Dermis microvascular lymphatic vessel endothelial cell (primary cell): Measurements from ENCODE around the gene MAPK8. TPM values are rescaled to one million over a fixed set of nuclear protein-coding genes. Genes with fewer than 3 reads are reported as not detected.
A peak's percentile ranks its signal among the peaks of the same experiment; 100 is the strongest.

Experiments
- DNase-seq, 2 donors: peaks; one replicate each; pipeline versions ENCODE4 v3.0.0 to v3.0.0-alpha.2; 2010; ENCODE audit warnings: low read depth in 2 of 2
- total RNA-seq: library from RNA; depleted of rRNA; stranded (reverse); fragments of >200 nt; gene quantifications from 2 replicates; pipeline ENCODE4 v1.2.1, GENCODE V29; 2014

The MAPK8 gene
- total RNA-seq, 1 donor from 2014 or later: 32.3 TPM

DNA sequence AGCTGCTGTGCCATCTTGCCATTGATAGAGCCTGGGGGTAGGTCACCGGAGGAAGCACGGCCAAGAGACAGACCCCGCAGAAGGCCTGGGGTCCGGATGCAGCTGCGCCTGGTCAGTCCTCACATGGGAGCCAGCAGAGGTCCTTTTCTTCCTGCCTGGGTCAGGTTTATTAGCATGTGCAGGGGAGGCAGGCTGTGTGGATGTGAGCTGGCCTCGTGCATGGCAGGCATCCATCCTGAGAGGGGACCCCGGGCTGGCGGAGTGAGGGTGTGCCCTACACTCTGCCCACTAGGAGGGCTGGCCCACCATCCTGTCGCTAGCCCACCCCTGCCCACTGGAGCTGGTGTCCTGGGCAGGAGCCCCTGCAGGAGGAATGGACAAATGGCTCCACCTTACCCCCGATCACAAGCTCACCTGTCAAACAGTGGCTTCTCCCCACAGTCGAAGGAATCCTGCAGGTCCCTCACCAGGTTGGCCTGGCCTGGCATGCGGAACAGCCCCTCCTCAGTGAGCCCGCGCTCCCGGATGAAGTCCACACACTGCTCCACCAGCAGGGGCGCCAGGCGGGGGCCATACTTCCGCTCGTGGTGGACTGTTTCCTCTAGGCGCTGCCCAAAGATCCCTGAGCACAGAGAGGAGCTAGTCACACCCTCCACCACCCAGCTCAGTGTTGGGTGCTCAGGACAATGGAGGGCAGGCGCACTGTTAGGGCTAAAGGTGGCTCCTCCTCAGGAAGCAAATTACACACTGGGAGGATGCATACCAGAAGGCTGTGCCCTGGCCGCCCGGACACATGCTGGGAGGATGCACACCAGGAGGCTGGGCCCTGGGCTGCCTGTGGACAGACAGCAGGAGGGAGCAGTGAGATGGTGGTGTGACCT lies 153.0 kb downstream of the MAPK8 start:
- peak in 1 of 2 donors; percentile 38 for DNase-seq

DNA sequence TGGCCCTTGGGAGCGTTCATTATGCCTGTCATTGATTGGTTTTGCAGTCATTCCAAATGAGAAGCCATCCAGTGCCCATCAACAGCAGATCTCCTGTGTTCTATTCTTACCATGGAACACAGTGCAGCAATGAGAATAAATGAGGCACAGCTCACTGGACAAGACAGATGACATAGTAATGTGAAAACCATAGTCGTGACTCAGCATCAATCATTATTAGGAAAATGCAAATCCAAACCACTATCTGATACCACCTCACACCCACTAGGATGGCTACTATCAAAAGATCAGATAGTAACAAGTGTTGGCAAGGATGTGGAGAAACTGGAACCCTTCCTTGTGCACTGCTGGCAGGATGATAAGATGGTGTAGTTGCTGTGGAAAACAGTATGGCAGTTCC lies 153.7 kb downstream of the MAPK8 start:
- DNase-seq: no peak

DNA sequence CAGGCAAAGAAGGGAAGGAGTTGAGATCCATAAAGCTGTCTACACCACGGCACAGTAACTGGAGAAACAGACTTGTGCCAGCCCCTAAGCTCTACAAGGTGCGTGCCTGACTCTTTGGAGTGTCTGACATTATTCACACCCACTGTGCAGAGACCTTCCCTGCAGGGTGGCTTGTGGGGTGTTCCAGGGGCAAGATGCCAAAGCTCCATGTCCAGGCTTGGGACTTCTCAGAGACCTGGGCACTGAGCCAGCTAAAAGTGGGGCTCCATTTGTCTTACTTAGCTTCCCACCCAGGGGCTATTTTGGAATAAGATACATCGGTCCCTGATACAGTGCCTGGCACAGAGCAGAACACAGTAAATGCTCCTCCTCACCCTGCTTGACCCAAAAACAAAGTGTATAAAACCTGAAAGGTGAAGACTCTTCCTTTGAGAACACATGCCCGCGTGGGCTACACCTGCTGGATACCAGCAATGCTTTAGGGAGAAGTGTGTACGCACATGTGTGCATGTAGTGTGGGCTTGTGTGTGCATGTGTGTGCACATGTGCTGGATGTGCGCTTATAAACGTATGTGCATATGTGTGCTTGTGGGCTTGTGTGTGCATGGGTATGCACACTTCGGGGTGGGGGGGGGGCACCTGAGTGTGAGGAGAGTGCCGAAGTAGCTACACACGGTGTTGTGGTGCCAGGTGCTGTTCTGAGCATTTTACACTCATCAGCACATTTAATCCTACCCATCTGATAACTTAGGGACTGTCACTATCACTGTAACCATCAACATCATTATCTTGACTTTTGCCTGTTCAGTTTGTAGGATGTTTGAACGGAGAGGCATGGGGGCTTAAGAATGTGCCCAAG lies 155.4 kb downstream of the MAPK8 start:
- no peak for DNase-seq

DNA sequence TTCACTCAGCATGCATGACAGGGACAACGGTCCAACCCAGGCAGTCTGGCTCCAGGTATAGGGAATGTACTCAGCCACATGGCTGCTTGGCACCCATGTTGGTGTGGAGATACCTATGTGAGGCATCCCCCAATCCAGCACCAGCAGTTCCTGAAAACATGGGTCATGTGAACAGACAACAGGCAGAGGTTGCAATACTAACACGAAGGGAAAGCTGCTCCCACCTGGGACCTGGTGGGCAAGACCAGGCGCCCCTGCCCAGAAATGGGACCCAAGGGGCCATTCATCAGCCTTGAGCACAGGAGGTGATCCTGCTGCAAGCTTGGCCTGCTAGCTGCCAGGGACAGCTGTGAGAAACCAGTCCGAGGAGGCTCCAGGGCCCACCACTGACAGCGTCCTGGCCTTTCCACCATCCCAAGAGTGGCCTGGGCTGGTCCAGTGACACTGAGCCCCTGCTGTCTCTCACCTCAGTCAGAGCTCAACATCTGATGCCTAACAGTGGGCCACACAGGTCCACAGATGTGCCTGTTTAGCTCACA lies 156.1 kb downstream of the MAPK8 start:
- no peak for DNase-seq

DNA sequence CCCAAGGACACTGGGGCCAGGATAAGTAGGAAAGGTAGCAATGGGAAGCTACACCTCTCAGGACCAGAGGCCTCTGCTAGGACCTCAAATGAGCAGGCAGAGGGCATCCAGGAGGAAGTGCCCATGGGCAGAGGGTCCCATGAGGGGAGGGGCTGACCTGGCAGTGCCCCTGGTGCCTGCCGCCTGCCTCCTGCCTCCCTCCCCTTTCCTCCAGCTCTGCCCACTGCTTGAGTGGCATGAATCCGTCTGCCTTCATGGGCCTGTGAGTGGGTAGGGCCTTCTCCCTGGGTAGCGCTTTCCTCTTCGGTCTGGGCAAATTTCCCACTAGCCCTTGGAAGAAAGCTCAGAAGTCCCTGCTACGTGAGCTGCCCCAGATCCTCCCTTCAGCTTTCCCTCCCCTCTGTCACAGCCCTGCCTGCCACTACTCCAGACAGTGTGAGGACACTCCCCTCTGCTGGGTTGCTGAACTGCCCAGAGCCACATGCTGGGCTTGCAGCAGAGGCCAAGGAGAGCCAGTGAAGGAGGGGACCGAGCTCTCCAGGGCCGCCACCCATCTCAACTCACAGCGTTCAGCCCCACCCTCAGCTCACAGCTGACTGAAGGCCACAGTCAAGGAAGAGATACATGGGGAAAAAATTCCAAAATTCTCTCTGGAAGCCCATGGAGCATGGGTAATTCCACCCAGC lies 157.0 kb downstream of the MAPK8 start:
- no peak for DNase-seq

DNA sequence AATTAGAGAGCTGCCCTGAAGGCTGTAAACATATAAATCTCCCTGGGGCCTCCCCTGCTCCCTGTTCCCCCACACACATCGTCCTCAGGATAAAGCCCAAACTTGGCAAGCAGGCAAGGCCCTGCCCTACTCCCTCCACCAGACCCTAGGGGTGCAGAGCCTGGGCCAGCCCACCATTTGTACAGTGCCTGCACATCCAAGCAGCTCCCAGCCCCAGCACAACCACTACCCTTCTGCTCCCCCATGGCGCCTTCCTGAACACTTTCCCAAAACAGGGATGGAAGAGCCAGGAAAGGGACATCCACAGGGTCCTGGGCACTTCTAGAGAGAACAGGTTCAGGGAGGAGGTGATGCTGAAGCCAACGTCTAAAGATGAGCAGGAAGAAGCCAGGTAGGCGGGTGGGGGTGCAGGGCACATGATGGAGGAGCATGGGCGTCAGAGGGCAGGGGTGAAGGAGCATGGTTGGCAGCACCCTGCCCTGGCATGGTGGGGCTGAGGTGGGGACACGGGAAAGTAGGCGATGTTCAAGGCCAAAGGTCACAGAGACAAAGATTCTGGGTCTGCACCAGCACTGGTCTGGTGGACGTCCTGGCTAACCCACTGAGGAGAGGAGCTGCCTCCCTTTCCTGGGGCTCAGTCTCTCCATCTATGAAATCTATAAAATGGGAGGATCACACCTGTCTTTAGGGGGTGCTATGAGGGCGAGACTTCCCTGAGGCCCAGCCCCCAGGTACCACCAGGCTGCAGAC lies 157.8 kb downstream of the MAPK8 start:
- DNase-seq: no peak

DNA sequence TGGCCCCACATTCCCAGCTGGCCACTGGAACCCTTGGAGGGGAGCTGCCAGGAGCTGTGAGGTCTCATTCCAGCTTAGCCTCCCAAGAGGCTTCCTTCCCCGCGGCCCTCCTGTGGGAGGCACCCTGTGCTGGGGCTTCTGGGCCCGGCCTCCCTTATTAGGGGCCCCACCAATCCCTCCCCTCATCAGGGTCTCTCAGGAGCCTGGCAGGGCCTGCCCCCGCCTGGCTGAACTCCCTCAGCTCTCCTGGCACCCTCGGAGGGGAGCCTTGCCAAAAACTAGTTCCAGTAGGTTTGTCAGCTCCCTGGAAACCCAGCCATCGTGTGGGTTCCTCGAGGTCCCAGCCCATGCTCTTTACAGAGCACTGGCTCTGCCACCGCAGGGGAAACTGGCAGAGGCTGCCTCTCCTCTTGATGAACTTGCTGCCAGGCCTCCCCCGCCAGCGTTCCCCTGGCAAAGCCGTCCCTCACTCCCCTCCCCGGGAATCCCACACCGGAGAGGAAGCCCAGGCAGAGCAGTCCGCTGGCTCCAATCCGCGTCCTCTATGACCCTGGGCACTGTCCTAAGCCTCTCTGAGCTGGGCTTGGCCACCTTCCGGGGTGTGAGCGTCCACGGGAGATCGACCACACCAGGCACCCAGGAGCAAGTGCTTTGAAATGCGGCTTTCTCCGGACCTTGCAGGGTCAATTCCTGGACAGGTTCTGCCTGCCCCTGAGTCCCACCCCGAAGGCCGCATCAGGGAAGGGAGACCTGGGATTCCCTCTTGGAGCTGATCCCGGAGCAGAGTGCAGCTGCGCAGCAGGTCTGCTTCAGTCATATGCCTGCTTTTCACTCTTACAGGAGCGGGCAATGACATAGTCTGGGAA lies 158.6 kb downstream of the MAPK8 start:
- DNase-seq: no peak

DNA sequence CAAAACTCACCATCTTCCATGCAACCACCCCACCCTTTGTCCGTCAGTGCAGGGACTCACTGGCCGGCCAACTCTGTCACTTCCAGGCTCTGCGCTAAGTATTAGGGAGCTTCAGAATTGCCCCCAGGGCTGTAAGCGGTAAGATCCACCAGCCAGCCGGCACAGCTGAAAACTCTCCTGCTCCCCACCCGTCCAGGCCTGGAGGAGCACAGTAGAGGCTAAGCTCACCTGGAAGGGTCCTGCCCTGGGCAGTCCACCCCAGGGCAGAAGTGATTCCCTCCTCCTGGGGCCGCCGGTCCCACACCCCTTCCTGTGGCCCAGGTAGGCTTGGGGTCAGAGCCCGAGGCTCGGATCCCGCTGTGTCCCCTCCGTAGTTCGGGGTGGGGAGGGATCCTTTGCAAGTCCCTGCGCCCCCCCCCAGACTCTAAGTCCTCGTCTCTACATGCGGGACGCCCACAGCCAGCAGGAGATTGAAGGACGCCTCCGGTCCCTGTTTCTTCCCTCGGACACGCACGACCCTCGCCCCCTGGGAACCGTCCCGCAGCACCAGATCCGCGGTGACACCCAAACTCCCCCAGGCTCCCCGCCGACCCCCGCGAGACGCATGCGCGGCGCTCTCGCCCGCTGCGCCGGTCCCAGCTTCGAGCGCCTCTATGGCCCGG lies 159.5 kb downstream of the MAPK8 start:
- no peak for DNase-seq

DNA sequence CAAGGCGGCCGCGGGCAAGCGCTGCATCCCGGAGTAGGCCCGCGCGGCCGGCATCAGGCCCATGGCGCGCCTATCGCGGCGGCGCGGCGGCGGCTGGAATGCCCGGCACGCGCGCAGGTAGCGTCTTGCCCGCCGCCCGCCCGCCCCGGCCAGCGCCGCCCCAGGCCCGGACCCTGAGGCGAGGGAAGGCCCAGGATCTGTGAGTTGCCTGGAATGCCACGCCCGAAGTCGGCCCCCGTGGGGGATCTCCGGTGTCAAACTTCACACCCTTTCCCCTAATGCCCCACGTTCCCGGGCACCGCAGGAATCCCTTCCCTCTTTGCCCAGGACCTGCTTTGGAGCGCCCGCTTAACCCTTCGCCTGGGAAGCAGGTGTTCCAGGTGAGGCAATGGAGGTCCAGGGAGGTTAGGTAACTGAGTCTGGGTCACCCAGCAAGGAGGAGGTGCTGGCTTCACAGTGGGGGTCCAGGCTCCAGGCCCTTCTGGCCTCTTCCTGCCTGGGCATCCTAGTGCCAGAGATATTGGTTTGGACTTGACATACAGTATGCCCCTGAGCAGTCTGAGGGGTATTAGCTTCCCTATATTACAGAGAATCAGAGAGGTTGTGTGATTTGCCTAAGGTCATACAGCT lies 160.2 kb downstream of the MAPK8 start:
- DNase-seq: no peak

DNA sequence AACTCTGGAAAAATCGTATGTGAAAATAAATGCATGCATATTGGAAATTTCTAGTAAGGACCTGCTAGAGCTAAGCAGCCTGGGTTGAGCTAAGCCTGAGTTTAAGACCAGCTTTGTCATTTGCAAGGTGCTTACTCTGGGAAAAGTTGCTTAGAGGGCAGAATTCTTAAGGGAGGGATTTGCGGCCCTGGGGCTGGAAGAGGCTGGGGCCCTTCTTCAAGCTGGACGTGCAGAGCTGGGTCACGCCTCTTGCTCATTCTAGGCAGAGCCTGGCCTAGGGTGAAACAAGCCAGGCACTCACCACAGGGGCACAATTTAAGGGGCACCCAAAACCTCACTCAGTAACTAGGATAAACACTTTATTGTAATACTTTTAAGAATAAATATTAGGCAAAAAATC lies 161.2 kb downstream of the MAPK8 start:
- DNase-seq: no peak

DNA sequence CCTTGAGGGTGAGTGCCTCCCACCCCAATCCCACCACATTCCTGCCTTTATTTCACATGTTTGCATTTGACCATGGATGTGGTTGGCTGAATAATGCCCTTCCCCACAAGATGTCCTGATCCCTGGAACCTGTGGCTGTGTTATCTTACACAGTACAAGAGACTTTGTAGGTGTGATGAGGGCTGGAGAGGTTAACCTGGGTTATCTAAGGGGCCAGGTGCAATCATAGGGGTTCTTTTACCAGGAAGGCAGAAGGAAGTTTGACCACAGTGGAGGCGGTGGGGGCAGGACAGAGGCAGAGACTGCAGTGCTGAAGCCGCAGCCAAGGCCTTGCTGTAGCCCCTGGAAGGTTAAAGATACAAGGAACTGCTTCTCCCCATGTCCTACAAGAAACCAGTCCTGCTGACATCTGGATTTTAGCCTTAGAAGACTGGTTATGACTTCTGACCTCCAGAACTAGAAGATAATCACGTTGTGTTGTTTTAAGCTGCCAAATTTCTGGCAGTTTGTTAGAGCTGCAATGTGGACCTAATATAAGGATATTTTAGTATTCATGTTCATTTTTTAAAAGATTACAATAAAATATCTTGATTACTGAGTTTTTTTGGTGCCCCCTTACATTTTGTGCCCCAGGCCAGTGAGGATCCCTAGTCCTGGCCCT lies 161.8 kb downstream of the MAPK8 start:
- no peak for DNase-seq

DNA sequence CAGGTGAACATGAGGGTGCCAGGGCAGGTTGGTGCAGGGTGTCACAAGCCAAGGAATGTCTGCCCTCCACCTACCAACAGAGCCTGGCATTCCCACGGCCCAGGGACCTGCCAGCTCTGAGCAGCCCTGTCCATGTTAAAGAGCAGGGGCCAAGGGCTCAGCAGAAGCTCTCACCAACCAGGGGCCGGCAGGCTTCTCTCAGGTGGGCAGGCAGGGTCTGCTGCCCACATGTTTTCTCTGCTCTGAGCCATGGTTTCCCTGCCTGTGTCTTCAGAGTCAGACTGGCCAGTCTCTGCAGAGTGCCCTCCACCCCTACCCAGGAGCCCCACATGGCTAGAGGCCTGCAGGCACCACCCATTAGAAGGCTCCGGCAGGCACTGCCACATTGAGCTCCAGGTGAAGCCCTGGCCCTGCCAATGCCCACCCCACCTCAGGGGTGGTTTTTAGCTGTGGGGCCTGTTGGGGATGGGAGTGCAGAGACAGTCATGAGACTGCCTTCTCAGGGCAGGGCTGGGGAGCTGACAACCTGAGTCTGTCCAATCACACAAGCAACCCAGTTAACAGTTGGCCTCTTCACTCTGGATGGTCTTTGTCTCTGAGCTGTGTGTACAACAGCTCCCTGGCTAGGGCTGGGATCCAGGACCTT lies 162.5 kb downstream of the MAPK8 start:
- no peak for DNase-seq

DNA sequence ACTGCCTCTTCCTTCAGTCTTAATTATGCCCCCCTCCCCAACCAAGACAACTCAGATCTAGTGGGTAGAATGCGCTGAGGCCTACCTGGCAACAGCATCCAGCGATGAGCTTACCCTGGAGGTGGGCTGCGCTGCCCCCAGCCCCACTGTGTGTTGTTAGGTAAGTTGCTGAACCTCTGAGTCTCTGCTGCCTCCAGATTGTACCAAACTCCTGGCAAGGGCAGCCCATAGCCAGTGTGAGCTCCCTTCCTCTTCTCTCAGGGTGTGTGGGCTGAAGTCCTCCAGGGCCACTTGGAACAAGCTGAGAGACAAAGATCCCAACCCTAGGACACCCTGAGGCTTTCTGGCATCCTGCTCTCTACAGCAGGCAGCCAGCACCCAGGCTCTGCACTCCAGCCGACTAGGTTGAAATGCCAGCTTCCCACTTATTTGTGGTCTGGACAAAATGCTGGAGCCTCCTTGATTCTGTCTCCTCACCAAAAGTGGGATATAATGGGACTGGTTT lies 163.1 kb downstream of the MAPK8 start:
- DNase-seq: no peak

DNA sequence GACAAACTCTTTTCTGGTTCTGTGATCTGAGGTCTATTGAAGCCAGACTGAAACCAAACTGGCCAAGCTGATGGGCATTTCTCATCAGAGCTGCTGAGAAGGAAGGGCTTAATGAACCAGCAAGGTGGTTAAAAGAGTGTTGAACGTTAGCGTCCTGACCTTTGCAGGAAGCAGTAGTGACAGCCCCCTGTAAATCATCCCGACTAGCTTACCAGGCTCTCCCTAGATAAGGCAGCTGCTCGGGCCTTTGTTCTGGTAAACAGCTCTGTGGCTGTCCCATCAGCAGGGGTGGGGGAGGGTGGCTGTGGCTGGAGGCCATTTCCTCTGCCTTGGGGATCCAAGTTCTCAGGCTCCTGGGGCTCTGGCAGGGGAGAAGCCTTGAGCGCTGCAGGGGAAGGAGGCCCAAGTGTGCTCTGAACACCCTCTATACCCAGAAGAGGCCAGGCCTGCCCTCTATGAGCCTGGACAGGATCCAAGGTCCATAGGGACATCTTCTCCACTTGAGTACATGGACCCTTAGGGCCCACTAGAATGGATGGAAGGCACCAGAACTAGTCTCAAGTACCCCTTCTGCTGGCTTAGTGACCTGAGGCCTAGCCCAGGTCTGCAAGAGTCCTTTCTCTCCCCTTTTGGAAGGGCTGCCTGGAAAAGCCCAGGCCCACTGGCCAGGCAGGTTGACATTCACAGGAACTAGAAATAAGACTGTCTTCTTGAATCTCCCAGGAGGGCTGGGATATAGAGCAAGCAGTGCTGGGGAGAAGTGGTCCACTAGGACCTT lies 163.8 kb downstream of the MAPK8 start:
- peak; percentile 57 to 92 for DNase-seq

DNA sequence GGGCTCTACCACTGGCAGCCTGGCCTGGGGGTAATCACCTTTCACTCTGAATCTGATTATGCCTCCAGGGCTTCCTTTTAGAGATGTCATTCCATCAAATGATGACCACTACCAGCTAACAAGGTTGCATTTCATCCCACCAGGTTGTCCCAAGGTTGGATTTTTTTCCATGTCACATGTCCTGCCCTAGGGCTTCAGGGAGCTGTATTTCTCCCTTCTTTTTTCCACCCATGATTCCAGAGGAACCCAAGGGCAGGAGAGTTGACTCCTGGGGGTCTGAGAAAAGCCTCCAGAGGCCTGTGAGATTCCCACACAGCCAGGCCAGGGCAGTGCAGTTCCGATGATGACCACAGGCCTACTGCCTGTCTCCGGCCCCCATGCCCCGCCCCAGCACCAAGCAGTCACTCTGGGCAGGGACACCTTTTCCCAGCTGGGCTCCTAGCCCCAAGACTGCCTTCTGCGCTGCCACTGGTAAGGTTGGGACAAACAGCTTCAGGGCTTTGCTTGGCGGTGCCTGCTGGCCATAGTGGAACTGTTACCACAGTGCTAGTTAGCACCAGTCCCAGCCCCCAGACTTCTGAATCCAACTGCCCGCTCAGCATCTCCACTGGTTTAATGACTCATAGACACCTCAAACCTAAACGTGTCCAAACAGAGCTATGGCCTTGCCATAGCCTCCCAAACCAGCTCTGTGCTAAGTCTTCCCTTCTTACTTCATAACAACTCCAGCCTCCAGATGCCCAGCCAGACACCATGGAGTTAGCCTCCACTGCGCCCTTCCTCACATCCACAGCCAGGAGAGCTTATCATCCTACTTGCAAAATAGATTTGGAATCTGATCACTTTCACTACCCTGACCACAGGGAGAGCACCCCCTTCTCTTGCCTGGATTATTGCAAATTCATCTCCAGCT lies 164.7 kb downstream of the MAPK8 start:
- no peak for DNase-seq

DNA sequence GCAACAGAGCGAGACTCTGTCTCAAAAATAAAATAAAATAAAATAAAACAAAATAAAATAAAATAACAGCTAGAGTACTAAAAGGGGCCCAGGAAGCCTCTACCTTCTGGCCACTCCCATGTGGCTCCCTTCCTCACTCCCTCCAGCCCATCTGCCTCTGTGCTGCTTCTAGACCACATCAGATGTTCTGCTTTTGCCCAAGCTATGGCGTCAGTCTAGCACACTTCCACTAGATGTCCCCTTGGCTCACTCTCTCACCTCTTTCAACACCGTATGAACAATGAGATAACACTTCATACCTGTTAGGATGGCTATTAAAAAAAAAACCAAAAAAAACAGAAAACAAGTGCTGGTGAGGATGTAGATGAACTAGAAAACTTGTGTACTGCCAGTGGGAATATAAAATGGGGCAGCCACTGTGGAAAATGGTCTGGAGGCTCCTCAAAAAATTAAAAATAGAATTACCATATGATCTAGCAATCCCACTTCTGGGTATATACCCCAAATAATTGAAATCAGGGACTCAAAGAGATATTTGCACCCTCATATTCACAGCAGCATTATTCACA lies 166.1 kb downstream of the MAPK8 start:
- DNase-seq: no peak
